ENCODE measurements around the gene BABAM2. TPM values are rescaled to one million over a fixed set of nuclear protein-coding genes. Genes with fewer than 3 reads are reported as not detected.

BABAM2 gene
- total and polyA plus RNA-seq, 2 experiments from 2014 or later: 17.8 to 21.5 TPM

- TF ChIP-seq ZNF462 (CRISPR knock-in tag; IDR thresholded peaks at IDR 0.05): no peak
- no peak for TF ChIP-seq POLR2AphosphoS5 (IDR thresholded peaks at IDR 0.05; ENCODE audit: low read depth)
- no peak for TF ChIP-seq REST (IDR thresholded peaks at IDR 0.05; ENCODE audit: unreplicated experiment)
- TF ChIP-seq EZH2 (IDR thresholded peaks at IDR 0.05; ENCODE audit: low read depth, unreplicated experiment): no peak
- TF ChIP-seq EZH2phosphoT487 (IDR thresholded peaks at IDR 0.05; ENCODE audit: unreplicated experiment): no peak
- no peak for TF ChIP-seq ETS1 (IDR thresholded peaks at IDR 0.05)
- no peak for TF ChIP-seq STAT1 (IDR thresholded peaks at IDR 0.05; ENCODE audit: unreplicated experiment)
- TF ChIP-seq NANOG (IDR thresholded peaks at IDR 0.05; ENCODE audit: borderline replicate concordance): no peak
- no peak for TF ChIP-seq ZNF331 (CRISPR knock-in tag; IDR thresholded peaks at IDR 0.05; ENCODE audit: low read depth)
- no peak for TF ChIP-seq JUNB (IDR thresholded peaks at IDR 0.05; ENCODE audit: unreplicated experiment)
- TF ChIP-seq ZNF114 (CRISPR knock-in tag; IDR thresholded peaks at IDR 0.05): no peak
- no peak for TF ChIP-seq CTCF (conservative IDR thresholded peaks at IDR 0.05; ENCODE audit: low read depth in 2 of 2)
Observed at GRCh38 chr2:28319118-28320008, 428.8 kb downstream of the BABAM2 start (continued).
